ENCODE data around the gene PPP2R3A. TPM values are rescaled to one million over a fixed set of nuclear protein-coding genes. Genes with fewer than 3 reads are reported as not detected.

PPP2R3A gene
- total RNA-seq, result 33.6 and 39.1 TPM in 2 replicates

DNA sequence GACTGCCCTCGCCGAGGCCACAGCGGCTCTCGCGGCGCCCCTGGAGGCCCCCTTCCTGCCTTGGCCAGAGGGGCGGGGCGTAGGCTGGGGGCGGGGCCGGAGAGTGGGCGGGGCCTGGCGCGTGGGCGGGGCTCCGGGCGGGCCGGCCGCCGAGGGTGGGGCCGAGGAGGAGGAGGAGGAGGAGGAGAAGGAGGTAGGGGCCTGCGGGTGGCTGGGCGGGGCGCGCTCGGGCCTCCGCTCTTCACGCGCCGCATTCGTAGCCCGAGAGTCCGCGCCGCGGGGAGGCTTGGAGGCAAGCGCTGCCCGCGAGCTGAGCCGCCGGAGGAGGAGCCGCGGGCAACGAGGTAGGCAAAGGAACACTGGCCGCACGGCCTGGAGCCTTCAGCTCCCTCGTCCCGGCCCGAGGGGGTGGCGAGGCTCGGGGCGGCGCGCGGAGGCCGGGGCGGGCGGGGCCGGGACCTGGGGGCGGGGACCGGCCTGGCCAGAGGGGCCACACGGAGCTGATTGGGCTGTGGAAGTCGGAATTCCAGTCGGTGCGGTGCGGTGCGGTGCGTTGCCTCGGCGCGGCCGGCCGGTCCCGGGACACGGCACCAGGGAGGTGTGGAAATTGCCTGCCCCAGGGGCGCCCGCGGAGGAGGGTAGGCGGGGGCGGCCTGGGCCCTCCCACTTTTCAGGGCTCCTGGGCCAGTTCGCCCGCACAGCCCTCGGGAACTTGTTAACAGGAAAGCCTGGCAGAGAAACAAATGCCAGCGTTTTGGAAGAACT, at the start of gene PPP2R3A:
PPP2R3A (plus strand) TSS at position 223 of the 765 bp plus-strand sequence. CDS start 35,771 bp downstream, outside the sequence.

GRCh38 chr3:136196064-136196400, 230.5 kb downstream of the PPP2R3A start, which contains the start of gene MSL2:
Gene MSL2, minus strand, starts transcription at chr3:136196335. Its CDS starts 1,222 bp downstream, at chr3:136195113.

Small RNA genes lying within 50 kb of the gene (small RNA-seq; reads per million reads assigned to genes)
- not detected for gene AC092989.1

Other genes with a start within 250 kb of the PPP2R3A start
- gene MSL2, start 230.6 kb downstream of the PPP2R3A start, total RNA-seq, result 20.4 and 21.7 TPM in 2 replicates

Measured in hair follicle dermal papilla cell (primary cell).